NCI-H82 (cell line): ENCODE measurements around the gene VSIG2.

Experiments used
- DNase-seq: peaks from one replicate; lab custom pipeline; 2025; lab: John Stamatoyannopoulos, UW

VSIG2 gene

DNA sequence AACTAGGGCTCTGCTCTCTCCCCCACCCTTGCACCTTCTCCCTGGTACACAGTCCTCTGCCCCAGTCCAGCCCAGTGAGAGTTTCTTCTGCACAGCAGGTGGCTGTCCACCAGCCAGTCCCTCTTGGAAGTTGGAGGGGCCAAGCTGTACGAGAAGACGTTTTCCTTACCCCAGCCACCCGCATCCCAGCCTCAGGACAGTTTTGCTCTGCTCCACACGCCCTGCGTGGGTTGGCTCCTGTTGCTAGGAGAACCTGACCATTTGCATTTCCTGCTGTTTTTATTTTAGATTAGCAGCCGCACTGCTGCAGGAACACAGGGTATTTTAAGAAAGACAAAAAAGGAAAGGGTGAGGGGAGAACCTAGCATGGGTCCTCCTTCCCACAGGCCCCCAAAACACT lies 29.9 kb downstream of the VSIG2 start:
- no peak for DNase-seq

GRCh38 chr11:124719534-124719933 lies 32.5 kb downstream of the VSIG2 start:
- no peak for DNase-seq

DNA sequence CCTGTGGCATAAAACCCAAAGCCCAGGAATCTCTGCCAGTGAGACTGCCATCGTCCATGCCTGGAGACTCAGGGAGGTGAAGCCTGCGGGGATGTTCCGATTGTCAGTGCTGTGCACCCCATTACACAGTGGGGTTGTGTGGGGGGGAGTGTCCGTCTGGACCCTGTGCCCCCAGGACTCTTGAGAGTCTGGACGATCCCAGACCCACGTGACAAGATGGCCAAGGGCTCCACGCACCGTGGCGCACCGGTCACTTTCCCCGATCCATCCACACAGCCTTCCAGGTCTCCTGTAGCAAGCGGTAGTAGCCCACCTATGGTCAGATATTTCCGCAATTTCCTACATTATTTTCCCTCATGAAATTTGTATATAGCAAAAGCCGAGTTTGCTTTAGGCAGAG lies 33.3 kb downstream of the VSIG2 start:
- no peak for DNase-seq

GRCh38 chr11:124717786-124718651 lies 34.0 kb downstream of the VSIG2 start:
- peak; percentile 61 for DNase-seq

GRCh38 chr11:124717421-124717785 lies 34.7 kb downstream of the VSIG2 start:
- DNase-seq, result peak; percentile 40

- DNase-seq, result peak; percentile 59
Measured at GRCh38 chr11:124716591-124716990, 35.5 kb downstream of the VSIG2 start.

GRCh38 chr11:124712392-124712791 lies 39.7 kb downstream of the VSIG2 start:
- no peak for DNase-seq

GRCh38 chr11:124707829-124708228 lies 44.2 kb downstream of the VSIG2 start:
- DNase-seq, result no peak

DNA sequence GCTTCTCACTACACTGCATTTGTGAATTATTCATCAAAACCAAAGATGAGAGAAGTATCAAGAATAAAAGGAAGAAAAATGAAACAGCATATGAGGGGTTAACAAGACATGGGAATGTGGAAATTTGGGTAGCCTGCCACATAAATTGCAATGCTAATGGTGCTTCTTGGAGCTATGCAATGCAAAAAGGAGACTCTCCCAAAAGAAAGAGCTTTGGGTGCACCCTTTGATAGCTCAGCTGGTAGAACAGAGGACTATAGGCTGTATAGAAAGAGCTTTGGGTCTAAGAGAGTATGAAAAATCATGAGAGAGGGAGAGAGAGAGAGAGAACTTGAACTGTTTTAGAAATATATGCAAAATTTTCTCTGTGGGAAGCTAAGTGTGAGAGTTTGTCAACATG lies 52.0 kb downstream of the VSIG2 start:
- DNase-seq, result no peak

DNA sequence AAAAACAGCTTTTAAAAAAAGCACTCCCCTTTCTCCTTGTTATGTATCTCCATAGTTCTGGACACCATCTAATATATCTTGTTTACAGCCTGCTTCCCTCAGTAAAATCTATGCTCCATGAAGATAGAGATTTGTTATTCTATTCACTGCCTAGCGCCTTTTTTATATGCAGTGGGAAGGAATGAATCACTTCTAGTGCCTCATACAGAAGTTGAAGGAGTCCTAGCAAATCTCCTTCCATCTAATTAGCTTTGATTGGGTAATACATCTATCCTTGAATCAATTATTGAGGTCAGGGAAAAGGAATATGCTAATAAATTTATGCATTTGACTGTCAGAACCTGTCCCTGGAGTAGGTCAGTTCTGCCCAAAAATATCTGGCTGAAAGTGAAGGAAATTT lies 52.5 kb downstream of the VSIG2 start:
- DNase-seq, result no peak
